HG03575 (cell line): Measurements from ENCODE around the gene FGFBP2.
"Not testable (repeated sequence)": the region's sequence is repeated elsewhere in the genome, so short reads cannot be mapped to it uniquely, and the experiment has no call there.

Source experiments
- ATAC-seq: cut with Tn5 transposase; IDR thresholded peaks from one replicate; pipeline ENCODE4 v1.9.1; 2021; ENCODE audit not compliant: unreplicated experiment, insufficient number of reproducible peaks, low FRiP score; ENCODE audit errors: extremely low read depth

FGFBP2 gene

GRCh38 chr4:15935504-15936402, 27.2 kb downstream of the FGFBP2 start:
- ATAC-seq: no peak

GRCh38 chr4:15934259-15934658, 28.7 kb downstream of the FGFBP2 start:
- ATAC-seq: no peak

- no peak for ATAC-seq
These were observed 31.3 kb downstream of the FGFBP2 start for GRCh38 chr4:15931451-15932210.

DNA sequence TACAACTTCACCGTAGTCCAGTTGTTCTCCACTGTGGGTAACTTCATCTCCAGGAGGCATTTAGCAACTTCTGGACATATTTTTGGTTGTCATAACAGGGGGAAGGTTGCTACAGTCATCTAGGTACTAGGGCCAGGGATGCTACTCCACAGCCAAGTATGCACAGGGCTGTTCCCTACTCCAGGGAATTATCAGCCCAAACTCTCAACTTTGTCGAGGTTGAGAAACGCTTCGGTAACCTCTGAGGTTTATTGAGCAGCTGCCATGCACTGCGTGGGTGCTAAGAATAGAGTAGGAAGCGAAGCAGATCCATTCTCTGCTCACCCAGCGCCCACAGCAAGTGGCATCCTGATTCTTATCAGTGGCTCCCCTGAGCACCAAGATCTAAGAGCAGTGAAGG, 32.7 kb downstream of the FGFBP2 start:
- no peak for ATAC-seq

DNA sequence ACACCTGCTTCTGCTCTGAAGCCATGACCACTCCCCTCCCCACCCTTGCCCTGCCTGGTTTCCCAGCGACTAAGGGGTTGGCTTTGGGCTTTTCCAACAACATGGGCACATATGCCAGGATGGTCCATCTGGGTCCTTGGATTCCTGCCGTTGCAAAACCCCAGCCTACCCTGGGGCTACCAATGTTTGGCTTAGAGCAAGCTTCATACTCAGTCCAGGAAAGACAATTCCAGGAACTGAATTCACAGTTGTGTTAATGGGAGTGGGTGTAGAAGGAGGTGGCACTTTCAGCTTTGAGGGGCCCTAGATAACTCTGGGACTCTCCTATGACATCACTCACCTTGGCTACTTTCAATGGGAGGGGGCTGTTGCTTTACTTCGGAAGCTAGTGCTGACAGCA, 33.4 kb downstream of the FGFBP2 start:
- no peak for ATAC-seq

DNA sequence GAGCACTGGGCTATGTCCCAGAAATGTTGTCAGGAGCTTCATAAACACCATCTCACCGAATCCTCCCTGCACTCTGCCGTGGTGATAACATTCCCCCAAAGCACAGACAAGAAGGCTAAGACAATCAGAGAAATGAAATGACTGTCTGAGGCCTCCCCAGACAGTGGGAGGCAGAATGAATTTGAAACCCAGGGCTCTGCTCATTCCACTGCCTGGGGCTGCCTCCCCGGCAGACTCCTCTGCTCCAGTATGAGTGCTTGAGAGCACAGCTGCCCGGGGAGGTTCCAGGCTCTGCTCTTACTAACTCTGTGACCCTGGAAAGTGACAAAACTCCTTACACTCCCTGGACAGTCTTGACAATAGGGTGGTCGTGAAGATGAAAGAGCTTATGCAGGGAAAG, 34.1 kb downstream of the FGFBP2 start:
- no peak for ATAC-seq

GRCh38 chr4:15926486-15926885, 36.5 kb downstream of the FGFBP2 start:
- ATAC-seq: no peak

GRCh38 chr4:15925830-15926229, 37.1 kb downstream of the FGFBP2 start:
- ATAC-seq: no peak

DNA sequence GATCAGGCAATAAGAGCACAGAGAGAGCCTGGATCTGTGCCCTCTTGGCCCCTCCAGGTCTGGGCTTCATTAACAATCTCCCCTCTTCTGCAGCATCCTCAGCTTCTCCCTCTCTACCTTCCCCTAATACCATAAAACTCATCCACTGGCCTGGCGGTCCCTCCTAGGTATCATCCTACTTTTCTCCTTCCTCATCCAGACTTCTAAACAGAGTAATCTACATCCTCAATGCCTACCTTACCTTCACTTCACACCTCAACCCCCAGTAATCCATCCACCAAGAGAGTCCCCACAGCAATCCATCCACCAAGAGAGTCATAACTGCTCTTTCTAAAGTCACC, 41.4 kb downstream of the FGFBP2 start:
- no peak for ATAC-seq

GRCh38 chr4:15920723-15921591, 42.0 kb downstream of the FGFBP2 start:
- no peak for ATAC-seq

- no peak for ATAC-seq
These were observed 44.4 kb downstream of the FGFBP2 start for GRCh38 chr4:15918484-15919129.

DNA sequence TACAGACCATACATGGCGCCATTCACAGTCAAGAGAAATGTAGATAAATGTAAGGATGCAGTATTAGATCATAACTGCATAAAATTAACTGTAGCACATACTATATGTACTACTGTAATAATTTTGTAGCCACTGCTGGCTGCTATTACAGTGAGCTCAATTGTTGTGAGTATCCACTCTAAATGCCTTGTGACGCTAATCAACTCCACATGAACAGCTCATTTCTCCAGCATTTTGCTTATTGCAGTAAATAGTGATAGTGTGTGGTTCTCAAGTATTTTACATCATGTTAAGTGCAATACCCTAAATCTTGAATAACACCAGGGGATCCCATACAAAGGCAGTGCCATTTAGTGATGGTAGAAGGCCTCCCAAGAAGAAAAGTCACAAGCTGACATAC, 45.7 kb downstream of the FGFBP2 start:
- no peak for ATAC-seq

DNA sequence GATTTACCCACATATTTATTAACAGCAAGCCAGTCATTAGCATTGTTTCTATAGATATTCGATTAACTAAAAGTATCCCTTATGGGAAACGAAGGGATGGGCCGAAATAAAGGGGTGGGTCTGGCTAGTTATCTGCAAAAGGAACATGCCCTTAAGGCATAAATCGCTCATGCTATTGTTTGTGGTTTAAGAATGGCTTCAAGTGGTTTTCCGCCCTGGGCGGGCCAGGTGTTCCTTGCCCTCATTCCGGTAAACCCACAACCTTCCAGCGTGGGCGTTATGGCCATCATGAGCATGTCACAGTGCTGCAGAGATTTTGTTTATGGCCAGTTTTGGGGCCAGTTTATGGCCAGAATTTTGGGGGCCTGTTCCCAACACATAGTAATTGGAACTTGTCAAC, 46.6 kb downstream of the FGFBP2 start:
- not testable (repeated sequence) for ATAC-seq

- ATAC-seq: no peak
These were observed 48.2 kb downstream of the FGFBP2 start for GRCh38 chr4:15914736-15915135.

- no peak for ATAC-seq
These were observed 48.7 kb downstream of the FGFBP2 start for GRCh38 chr4:15914291-15914690.

GRCh38 chr4:15913631-15913970, 49.4 kb downstream of the FGFBP2 start:
- ATAC-seq: no peak

GRCh38 chr4:15912961-15913630, 49.9 kb downstream of the FGFBP2 start:
- no peak for ATAC-seq

GRCh38 chr4:15912236-15912635, 50.7 kb downstream of the FGFBP2 start:
- ATAC-seq: no peak
